GM23338 (cell line): ENCODE results near the gene SF3B2.

Experiments
- EZH2 ChIP-seq: fragments of 200-600 bp; sonication (generic); IDR thresholded peaks from one replicate; pipeline ENCODE4 v1.8.0; 2017; ENCODE audit warnings: antibody characterized with exemption, mild to moderate bottlenecking, low read depth; ENCODE audit not compliant: unreplicated experiment
- STAT1 ChIP-seq: IDR thresholded peaks from one replicate; pipeline ENCODE4 v1.6.1; 2016; ENCODE audit warnings: antibody characterized with exemption; ENCODE audit not compliant: unreplicated experiment

- TF ChIP-seq EZH2 (no peak), STAT1 (no peak)
Observed at GRCh38 chr11:66073669-66074068, 21.5 kb downstream of the SF3B2 start.
